ENCODE measurements around the gene GPRC5A. TPM values are rescaled to one million over a fixed set of nuclear protein-coding genes. Genes with fewer than 3 reads are reported as not detected.

GPRC5A gene
- polyA plus RNA-seq, 3 donors, result 7.6 to 10.3 (median 8.3) TPM

Other genes with a start within 250 kb of the GPRC5A start
- gene GPR19, start 195.4 kb upstream of the GPRC5A start, polyA plus RNA-seq (ENCODE audit: insufficient read length in 3 of 3), result 1 to 10 TPM; 1.5 to 1.7 (median 1.6) TPM
- 10 to 100 TPM; 68.3 to 81.7 (median 71.9) TPM for gene CDKN1B, start 174.2 kb upstream of the GPRC5A start, polyA plus RNA-seq (ENCODE audit: insufficient read length in 3 of 3)
- gene APOLD1, start 105.9 kb upstream of the GPRC5A start, polyA plus RNA-seq (ENCODE audit: insufficient read length in 3 of 3), result 10 to 100 TPM in 1 of 3 donors, 1 to 10 TPM in 2; 7.5 to 11.3 (median 8.9) TPM
- gene DDX47, start 78.2 kb upstream of the GPRC5A start, polyA plus RNA-seq (ENCODE audit: insufficient read length in 3 of 3), result 10 to 100 TPM; 75.0 to 80.2 (median 80.0) TPM
- gene GPRC5D, start 60.6 kb downstream of the GPRC5A start, polyA plus RNA-seq (ENCODE audit: insufficient read length in 3 of 3), result under 1 TPM in 2 of 3 donors, not detected in 1; 0.72 to 0.86 TPM
- gene HEBP1, start 108.7 kb downstream of the GPRC5A start, polyA plus RNA-seq (ENCODE audit: insufficient read length in 3 of 3), result 10 to 100 TPM; 69.9 to 80.7 (median 75.7) TPM
- gene FAM234B, start 152.8 kb downstream of the GPRC5A start, polyA plus RNA-seq (ENCODE audit: insufficient read length in 3 of 3), result 10 to 100 TPM; 12.8 to 14.4 (median 13.1) TPM
- gene GSG1, start 212.1 kb downstream of the GPRC5A start, polyA plus RNA-seq (ENCODE audit: insufficient read length in 3 of 3), result under 1 TPM; 0.43 to 0.90 (median 0.61) TPM